HEK293T (cell line): Measurements from ENCODE around the gene MAFF.

ENCODE experiments used
- CTCF ChIA-PET: fragments of 350-600 bp; formaldehyde crosslinking; extraction: SDS; loops from one replicate; lab custom pipeline; 2021; ENCODE audit warnings: antibody characterized with exemption, inconsistent platforms; lab: Yijun Ruan, JAX
- POLR2A ChIA-PET: fragments of 350-600 bp; formaldehyde crosslinking; extraction: SDS; loops from one replicate; lab custom pipeline; 2020; ENCODE audit warnings: antibody characterized with exemption, inconsistent platforms; lab: Yijun Ruan, JAX
- DNase-seq: peaks from one replicate; pipeline ENCODE4 v3.0.0; 2012; ENCODE audit warnings: mixed read lengths; ENCODE audit errors: extremely low spot score
- ARNT ChIP-seq: fragments of 450-650 bp; IDR thresholded peaks from 2 replicates; pipeline ENCODE4 v1.6.1; 2017; ENCODE audit warnings: mild to moderate bottlenecking
- BHLHE40 ChIP-seq: fragments of 450-650 bp; IDR thresholded peaks from 2 replicates; pipeline ENCODE4 v1.6.1; 2016; ENCODE audit warnings: mild to moderate bottlenecking, moderate library complexity, borderline replicate concordance
- CTBP1 ChIP-seq: fragments of 450-650 bp; IDR thresholded peaks from 2 replicates; pipeline ENCODE4 v1.6.1; 2016; ENCODE audit warnings: borderline replicate concordance
- ELF4 ChIP-seq: fragments of 450-650 bp; IDR thresholded peaks from 2 replicates; pipeline ENCODE4 v1.6.1; 2017; ENCODE audit warnings: antibody characterized with exemption
- FOXA1 ChIP-seq: fragments of 450-650 bp; IDR thresholded peaks from 2 replicates; pipeline ENCODE4 v1.6.1; 2016; ENCODE audit warnings: mild to moderate bottlenecking
- FOXK2 ChIP-seq: fragments of 450-650 bp; IDR thresholded peaks from 2 replicates; pipeline ENCODE4 v1.6.1; 2016; ENCODE audit warnings: mild to moderate bottlenecking
- FOXM1 ChIP-seq: fragments of 450-650 bp; IDR thresholded peaks from 2 replicates; pipeline ENCODE4 v1.6.1; 2017; ENCODE audit warnings: mild to moderate bottlenecking, borderline replicate concordance
- HDGF ChIP-seq: fragments of 450-650 bp; IDR thresholded peaks from 2 replicates; pipeline ENCODE4 v1.6.1; 2017; ENCODE audit warnings: antibody characterized with exemption, borderline replicate concordance
- L3MBTL2 ChIP-seq: fragments of 450-650 bp; conservative IDR thresholded peaks from 2 replicates; pipeline ENCODE4 v1.6.1; 2016; ENCODE audit warnings: mild to moderate bottlenecking
- LEF1 ChIP-seq: fragments of 450-650 bp; IDR thresholded peaks from 2 replicates; pipeline ENCODE4 v1.6.1; 2017; ENCODE audit warnings: mild to moderate bottlenecking, borderline replicate concordance
- NFRKB ChIP-seq: fragments of 450-650 bp; IDR thresholded peaks from 2 replicates; pipeline ENCODE4 v1.6.1; 2016; ENCODE audit warnings: mild to moderate bottlenecking, moderate library complexity
- SP1 ChIP-seq: fragments of 450-650 bp; IDR thresholded peaks from 2 replicates; pipeline ENCODE4 v1.6.1; 2017
- SUZ12 ChIP-seq: fragments of 450-650 bp; IDR thresholded peaks from 2 replicates; pipeline ENCODE4 v1.6.1; 2016; ENCODE audit warnings: mild to moderate bottlenecking
- TARDBP ChIP-seq: fragments of 450-650 bp; IDR thresholded peaks from 2 replicates; pipeline ENCODE4 v1.6.1; 2016
- ZNF384 ChIP-seq: fragments of 450-650 bp; IDR thresholded peaks from 2 replicates; pipeline ENCODE4 v1.6.1; 2016
- TF ChIP-seq, protein P1 (sequence below): fragments of 450-650 bp; IDR thresholded peaks from 2 replicates; pipeline ENCODE4 v1.6.1; 2016

MAFF gene

DNA sequence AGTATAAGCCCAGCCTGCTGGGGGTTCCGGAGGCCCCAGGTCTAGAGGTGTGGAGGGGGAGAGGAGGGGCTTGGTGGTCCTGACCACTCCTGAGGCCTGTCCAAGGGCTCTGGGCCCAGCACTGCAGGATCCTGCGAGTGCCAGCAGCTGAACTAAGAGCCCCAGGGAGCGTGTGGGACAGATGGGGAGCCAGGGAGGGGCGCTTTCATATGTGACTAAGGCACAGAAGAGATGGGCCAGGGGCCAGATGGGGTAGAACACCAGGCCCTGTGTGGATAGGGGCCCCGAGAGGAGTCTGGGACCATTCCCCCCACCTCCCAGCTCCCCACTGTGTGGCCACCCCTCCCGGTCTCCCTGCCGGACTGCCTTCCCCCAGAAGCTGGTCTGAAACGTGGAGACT is 18.4 kb downstream of the MAFF start:
- TF ChIP-seq L3MBTL2 (no peak), HDGF (no peak), SUZ12 (no peak), CTBP1 (no peak), FOXM1 (no peak), ZNF384 (no peak), SP1 (no peak), NFRKB (no peak), FOXA1 (no peak), TARDBP (no peak), ARNT (no peak), LEF1 (no peak), FOXK2 (no peak), ELF4 (no peak), BHLHE40 (no peak)
- TF ChIP-seq, protein P1, sequence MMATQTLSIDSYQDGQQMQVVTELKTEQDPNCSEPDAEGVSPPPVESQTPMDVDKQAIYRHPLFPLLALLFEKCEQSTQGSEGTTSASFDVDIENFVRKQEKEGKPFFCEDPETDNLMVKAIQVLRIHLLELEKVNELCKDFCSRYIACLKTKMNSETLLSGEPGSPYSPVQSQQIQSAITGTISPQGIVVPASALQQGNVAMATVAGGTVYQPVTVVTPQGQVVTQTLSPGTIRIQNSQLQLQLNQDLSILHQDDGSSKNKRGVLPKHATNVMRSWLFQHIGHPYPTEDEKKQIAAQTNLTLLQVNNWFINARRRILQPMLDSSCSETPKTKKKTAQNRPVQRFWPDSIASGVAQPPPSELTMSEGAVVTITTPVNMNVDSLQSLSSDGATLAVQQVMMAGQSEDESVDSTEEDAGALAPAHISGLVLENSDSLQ: no peak
- ChIA-PET CTCF (no interaction called here), POLR2A (no interaction called here)
- no peak for DNase-seq

DNA sequence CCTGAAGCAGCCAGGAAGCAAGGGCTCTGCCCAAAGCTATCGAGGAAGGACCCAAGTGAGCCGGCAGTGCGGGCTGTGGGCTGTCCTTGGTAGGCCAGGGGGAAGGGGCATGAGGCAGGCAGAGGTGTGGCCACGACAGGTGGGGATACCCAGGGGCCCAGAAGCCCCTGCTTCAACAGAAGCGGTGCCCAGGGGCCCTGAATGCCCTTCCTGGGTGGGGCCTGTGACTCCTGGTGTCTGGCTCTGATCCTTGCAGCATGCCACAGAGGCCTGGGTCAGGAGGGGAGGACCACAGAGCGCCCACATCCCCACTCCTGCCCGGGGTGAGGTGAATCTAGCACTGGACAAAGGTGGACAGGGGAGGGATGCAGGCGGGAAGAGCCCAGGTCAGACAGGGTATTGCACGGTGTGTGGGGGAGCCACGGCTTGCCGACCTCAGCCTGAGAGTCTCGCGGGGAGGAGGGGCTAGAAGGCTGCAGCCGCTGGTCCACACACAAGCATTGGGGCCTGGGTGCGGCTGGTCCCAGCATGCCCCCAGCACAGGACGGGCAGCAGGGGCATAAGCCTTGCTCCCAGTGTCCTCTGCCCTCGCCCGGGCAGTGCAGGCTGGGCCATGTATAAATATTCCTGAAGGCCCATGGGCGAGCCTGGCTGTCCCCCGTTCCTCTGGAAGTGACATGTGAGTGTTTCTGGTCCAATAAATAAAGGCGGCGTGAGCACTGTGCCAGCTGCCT is 19.0 kb downstream of the MAFF start:
- POLR2A ChIA-PET: no interaction called here
- DNase-seq: no peak
- CTCF ChIA-PET: interaction anchor here (0.6 kb wide), 1 partner anchor 14 kb away, joined by 3 read pairs; no protein-coding TSS in a partner anchor
- TF ChIP-seq ZNF384 (no peak), CTBP1 (no peak), HDGF (no peak), ARNT (no peak), NFRKB (no peak), FOXA1 (no peak), L3MBTL2 (no peak)

DNA sequence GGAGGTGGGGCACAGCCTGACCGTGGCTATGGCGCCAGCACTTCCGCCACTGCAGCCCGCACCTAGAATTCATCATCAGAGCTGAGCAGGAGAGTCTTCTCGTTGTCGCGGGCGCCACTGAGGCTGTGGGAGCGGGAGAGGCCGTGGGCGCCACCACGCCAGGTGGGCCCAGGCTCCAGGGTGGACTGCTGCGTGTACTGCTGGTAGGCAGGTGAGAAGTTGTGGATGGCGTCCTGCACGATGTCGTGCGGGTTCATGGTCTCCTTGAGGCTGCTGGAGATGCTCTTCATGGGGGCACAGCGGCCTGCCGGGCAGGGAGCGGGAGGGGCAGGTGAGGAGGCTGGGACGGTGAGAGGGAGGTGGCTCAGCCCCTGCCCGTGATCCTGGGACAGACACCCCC is 19.6 kb downstream of the MAFF start:
- POLR2A ChIA-PET: no interaction called here

DNA sequence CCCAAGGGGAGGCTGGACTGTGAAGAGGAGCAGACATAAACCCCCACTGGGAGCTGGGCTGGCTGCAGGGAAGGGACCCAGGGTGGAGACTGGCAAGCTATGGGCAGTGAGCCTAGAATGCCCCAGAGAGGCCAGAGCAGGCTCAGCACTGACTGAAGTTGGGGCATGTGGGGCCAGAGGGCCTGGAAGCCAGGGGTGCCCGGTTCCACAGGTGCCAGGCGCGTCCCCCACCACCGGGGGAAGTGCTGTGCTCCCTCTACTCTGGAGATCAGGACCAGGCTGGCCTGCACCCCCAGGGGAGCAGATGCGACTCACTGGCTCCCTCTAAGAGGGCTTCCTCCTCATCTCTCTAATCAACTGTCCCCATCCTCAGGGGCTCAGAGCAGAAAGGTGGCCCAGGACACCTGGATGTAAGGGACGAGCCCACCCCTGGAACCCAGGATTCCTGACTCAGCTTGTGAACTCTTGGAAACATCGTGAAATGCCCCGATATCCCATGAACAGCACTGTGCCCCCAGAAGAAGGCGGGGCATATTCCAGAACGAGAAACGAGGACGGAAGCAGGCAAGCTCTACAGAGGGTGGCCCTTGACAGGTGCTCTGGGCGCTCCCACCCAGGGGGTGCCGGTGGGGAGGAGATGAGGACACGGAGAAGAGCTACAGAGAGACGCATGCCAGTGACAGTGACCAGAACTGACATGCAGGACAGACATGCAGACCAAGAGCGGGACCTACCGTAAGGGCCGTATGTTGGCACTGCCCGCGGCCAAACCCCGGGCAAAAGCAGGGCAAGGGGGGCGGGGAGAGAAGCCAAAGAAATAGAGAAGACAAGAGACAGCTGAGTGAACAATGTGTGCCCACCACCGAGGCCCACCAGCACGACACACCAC is 20.4 kb downstream of the MAFF start:
- ChIA-PET CTCF (interaction anchor here (0.6 to 1.1 kb wide), 3 partner anchors 10 to 107 kb away, joined by 3 read pairs; no protein-coding TSS in a partner anchor), POLR2A (no interaction called here)
- DNase-seq: no peak
- TF ChIP-seq ARNT: no peak
- TF ChIP-seq NFRKB: no peak
- TF ChIP-seq, protein P1: no peak
- TF ChIP-seq SUZ12: no peak
- TF ChIP-seq SP1: no peak
- TF ChIP-seq ELF4: no peak
- no peak for TF ChIP-seq ZNF384
- TF ChIP-seq FOXA1: no peak
- TF ChIP-seq TARDBP: no peak
- TF ChIP-seq FOXM1: no peak
- TF ChIP-seq FOXK2: no peak
- TF ChIP-seq L3MBTL2: no peak
- TF ChIP-seq LEF1: no peak

More for the DNA sequence above, 19.6 kb downstream of the MAFF start:
- TF ChIP-seq L3MBTL2 (no peak), FOXK2 (no peak), ZNF384 (no peak), SUZ12 (no peak), TARDBP (no peak), ARNT (no peak), BHLHE40 (no peak), FOXA1 (no peak), LEF1 (no peak), HDGF (no peak), ELF4 (no peak), NFRKB (no peak), SP1 (no peak), CTBP1 (no peak), FOXM1 (no peak)
- TF ChIP-seq, protein P1: no peak
- DNase-seq: no peak
- CTCF ChIA-PET: interaction anchor here (0.6 to 1.1 kb wide), 2 partner anchors 13 to 106 kb away, joined by 3 read pairs; no protein-coding TSS in a partner anchor

DNA sequence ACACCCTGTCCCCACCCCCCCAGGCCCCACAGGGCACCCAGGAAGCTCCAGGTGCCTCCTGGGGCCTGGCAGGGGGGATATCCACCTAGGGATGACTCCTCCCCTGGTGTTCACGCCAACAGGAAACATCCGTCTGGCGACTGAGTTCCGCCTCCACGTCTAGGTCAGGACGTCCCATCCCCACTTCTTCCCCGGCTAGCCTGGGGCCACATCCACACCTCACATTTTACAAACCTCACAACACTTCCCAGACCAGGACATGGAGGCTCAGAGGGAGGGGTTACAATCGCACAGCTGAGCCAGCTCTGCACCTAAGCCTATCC is 21.0 kb downstream of the MAFF start:
- DNase-seq: no peak
- TF ChIP-seq TARDBP (no peak), CTBP1 (no peak), SUZ12 (no peak), NFRKB (no peak), ZNF384 (no peak), FOXA1 (no peak), LEF1 (no peak), ELF4 (no peak), L3MBTL2 (no peak), FOXM1 (no peak), HDGF (no peak), BHLHE40 (no peak), FOXK2 (no peak)
- TF ChIP-seq, protein P1: no peak
- ChIA-PET POLR2A (no interaction called here), CTCF (interaction anchor here (1.0 kb wide), 1 partner anchor 11 kb away, joined by 3 read pairs; no protein-coding TSS in a partner anchor)
